GM20431 (cell line): ENCODE results near the gene PTEN.
"Not testable (repeated sequence)": the region's sequence is repeated elsewhere in the genome, so short reads cannot be mapped to it uniquely, and the experiment has no call there.

Source experiments
- in situ Hi-C: fragments of 300-500 bp; cut with MseI, MboI; formaldehyde crosslinking; loops from one replicate; pipeline ENCODE4 v1.15.0; 2020; ENCODE audit warnings: low sequenced_read_pairs; ENCODE audit not compliant: unreplicated experiment

Gene PTEN

DNA sequence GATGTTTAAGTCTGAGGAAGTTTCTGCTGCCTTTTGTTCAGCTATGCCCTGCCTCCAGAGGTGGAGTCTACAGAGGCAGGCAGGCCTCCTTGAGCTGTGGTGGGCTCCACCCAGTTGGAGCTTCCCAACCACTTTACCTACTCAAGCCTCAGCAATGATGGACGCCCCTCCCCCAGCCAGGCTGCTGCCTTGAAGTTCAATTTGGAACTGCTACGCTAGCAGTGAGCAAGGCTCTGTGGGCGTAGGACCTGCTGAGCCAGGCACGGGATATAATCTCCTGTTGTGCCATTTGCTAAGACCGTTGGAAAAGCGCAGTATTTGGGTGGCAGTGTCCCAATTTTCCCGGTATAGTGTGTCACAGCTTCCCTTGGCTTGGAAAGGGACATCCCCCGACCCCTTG lies 40.0 kb downstream of the PTEN start:
- in situ Hi-C loops = not testable (repeated sequence)

DNA sequence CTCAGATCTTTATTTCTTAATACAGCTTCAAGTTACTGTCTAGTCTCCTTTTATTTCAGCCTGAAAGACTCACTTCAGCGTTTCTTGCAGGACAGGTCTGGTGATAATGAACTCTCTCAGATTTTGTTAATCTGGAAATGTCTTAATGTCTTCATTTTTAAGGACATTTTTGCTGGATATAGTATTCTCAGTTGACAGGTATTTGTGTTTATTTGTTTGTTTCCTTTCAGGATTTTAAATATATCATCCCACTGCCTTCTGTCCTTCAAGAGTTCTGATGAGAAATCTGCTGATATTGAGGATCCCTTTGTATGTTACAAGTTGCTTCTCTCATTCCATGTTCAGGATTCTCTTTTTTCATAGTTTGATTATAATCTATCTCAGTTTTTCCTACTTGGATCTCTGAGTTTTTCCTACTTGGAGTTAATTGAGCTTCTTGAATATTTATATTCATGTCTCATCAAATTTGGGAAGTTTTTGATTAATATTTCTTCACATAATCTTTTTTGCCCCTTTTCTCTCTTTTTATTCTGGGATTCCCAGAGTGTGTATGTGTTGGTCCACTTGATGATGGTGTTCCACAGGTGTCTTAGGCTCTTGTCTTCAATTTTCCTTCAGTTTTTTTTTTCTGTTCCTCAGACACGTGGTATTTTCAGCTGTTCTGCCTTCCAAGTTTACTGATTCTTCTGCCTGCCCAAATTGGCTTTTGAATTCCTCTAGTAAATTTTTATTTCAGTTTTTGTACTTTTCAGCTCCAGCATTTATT lies 49.9 kb downstream of the PTEN start:
- in situ Hi-C loops = no loop called here

DNA sequence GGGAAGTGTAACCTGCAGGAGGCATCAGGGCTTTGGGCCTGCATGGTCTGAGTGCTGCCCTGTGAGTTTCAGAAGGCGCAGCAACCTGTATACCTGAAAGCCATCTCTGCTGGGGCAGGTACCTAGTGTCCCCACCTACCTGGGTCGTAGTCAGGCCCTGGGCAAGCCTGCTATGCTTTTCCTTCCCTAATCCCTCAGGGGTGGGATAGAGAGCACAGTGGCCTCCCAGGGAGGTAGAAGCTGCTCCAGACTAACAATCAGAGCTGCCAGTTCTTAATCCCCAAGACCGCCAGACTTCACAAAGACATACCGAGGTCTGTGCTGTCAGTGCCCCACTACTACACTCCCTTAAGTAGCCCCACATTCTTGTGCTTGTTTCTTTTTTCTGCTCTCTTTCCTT lies 52.0 kb downstream of the PTEN start:
- in situ Hi-C loops = no loop called here

DNA sequence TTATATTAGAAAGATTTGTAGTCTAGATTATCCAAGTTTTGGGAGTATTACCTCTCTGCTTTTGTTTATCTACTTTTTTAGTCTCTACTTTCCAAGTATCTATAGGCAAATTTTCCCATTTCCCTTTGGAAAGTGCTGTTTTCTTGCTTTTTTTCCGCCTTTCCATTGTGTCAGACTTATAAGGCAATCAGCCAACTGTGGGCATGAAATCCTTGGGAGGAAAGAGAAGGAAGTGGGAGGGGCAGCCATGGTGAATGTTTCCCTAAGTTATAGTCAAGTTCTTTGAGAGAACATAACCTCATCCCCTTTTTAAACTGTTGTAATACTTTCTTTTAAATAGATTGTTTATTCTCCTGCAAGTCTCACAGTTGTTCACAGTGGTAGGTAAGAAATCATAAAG lies 52.6 kb downstream of the PTEN start:
- in situ Hi-C loops = no loop called here

DNA sequence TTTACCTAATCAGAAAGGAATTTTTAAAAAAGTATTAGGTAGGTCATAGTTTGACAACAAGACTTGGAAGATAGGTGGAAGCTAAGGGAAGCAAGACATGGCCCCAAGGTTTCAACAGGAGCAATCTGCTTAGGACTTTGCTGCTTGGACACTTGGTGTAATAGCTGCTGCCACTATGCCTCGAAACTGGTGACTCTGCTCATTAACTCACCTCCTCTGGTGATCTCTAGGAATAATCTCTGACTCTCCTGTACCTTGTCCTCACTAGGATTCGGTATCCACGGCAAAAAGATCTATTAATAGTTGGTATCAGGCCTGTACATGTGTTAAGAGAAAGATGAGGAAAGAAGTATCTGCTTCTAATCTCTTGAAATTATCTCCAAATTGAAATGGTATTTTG lies 53.1 kb downstream of the PTEN start:
- in situ Hi-C loops = no loop called here

DNA sequence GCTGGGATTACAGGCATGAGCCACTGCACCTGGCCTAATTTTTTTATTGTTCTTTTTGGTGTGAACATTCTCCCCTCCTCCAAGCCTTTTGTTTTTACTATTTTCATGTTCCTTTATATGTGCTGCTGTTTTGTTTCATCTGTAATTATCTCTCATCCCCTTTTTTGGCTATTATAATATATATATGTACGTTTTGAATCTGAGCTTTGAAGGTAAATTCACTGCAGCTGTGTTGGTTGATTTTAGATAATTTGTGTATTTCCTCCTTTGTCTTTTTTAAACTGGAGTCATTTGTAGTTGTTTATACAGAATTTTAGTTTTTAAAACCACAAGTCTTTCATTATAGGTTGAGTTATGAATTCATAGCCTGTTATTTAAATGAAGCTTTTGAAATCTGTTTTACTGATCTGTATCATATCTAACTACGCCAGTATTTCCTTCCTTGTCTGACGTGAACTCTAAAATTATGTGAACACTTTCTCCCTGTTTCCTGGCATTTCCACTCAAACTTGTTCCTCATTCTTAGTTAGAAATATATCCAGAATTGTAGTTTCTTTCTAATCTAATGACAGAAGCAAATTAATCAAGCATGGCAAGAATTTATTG lies 54.9 kb downstream of the PTEN start:
- in situ Hi-C loops = no loop called here

DNA sequence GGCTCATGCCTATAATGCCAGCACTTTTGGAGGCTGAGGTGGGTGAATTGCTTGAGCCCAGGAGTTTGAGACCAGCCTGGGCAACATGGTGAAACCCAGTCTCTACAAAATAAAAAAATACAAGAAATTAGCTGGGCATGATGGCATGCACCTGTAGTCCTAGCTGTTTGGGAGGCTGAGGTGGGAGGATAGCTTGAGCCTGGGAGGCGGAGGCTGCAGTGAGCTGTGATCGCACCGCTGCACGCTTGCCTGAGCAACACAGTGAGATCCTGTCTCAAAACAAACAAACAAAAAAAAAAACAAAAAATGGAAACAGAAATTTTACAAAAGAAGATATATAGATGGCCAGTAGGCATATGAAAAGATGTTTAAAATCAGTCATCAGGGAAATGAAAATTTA lies 57.1 kb downstream of the PTEN start:
- in situ Hi-C loops = no loop called here

DNA sequence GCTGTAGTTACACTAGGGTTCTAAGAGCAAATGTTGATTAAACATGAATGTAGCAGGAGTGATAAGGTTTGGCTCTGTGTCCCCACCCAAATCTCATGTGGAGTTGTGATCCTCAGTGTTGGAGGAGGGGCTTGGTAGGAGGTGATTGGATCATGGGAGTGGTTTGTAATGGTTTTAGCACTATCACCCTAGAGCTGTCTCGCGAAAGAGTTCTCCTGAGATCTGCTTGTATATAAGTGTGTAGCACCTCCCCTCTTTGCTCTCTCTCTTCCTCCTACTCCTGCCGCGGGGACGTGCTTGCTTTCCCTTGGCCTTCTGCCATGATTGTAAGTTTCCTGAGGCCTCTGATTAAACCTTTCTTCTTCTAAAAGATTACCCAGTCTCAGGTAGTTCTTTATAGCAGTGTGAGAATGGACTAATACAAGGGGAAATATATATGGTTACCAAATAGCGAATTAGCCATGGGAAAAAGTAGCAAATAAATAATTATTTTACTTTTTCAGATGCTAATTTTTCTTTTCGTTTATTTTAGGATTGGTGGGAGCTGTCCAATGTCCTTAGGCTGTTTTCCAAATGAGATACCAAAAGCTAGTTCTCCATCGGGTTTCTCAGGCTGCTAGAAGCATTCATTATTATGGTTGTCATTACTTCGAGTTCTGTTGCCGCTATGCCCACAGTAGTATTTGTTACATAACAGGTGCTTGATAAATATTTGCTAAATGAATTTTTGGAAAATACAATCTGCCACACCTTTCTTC lies 58.7 kb downstream of the PTEN start:
- in situ Hi-C loops = no loop called here

DNA sequence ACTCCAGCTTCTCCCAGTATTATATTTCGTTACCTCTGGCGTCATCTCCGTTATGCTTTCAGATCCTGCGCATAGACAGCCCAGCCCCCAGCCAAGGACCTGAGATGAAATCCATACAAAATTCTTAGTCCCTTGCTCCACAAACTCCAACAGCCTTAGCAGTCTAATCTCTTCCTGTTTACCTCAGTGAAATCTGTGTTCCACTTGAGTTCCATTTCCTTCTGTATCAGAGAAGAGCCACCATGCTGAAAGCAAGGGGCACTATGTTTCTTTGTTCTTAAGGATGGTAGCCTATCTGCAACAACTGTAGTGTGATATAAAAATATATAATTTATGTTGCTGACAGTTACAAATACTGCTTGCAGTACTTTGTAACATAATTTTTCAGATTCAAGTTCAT lies 59.8 kb downstream of the PTEN start:
- in situ Hi-C loops = no loop called here

DNA sequence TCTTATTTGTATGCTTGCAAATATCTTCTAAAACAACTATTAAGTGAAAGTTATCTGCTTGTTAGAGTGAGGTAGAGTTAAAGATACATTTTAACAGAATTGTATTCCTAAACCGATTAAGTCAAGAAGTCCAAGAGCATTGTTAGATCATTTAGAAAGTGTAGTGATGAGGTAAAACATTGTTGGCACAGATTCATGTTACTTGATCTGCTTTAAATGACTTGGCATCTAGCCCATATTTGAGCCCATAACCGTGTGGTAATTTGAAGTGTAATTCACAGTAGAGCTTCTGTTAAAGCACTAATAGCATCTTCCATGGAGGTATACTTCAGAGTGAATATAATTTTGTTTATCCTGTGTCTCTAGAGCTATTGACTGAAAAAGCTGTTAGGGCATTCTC lies 62.1 kb downstream of the PTEN start:
- in situ Hi-C loops = no loop called here

DNA sequence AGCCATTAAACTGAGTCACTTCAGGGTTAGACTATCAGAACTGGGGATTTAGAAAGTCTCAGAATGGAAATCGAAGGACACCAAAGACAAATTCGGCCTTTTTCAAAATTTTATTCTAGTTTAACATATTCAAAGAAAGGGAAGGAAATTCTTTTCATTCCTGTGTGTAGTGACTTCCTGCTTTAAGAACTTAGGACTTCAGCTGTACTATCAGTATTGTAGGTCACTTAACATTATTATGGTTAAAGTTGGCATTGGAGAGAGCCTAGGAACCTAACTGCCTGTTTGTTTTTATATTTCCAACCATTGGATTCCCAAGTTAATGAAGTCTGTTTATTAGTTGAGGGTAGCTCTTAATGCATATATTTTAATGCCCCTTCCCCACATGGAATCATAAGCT lies 63.7 kb downstream of the PTEN start:
- in situ Hi-C loops = no loop called here

DNA sequence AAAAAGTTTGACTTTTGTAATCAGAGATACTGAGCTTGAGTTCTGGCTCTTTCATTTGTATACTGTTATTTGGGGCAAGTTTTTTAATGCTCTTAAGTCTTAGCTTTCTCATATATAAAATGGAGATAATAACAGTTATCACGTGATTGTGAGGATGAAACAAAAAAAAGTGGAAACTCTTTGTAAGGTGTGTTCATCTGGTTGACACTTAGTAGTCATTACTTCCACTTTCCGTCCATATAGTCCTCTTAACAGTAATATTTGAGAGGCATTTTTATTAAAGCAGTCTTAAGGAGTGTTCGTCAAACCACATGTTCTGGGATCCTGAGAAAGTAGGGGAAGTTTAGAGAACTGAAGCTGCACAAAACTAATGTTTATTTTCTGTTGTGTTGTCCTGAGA lies 65.6 kb downstream of the PTEN start:
- in situ Hi-C loops = no loop called here

DNA sequence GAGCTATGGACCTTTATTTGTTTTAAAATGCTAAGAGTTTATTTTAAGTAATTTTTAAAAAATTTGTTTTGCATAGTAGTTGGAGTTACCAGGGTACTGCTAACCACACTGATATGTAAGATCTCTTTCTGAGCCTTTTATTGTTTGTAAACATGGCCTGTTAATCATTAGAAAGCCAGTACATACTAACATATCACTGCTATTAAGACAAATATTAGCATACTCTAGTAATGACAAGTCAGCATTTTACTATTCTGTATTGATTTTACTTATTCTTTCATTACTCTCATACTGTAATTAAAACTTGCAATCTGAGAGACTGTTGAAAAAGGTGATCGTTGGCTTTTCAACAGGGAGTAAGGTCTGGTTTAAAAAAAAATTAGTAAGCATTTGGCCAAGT lies 66.7 kb downstream of the PTEN start:
- in situ Hi-C loops = no loop called here

DNA sequence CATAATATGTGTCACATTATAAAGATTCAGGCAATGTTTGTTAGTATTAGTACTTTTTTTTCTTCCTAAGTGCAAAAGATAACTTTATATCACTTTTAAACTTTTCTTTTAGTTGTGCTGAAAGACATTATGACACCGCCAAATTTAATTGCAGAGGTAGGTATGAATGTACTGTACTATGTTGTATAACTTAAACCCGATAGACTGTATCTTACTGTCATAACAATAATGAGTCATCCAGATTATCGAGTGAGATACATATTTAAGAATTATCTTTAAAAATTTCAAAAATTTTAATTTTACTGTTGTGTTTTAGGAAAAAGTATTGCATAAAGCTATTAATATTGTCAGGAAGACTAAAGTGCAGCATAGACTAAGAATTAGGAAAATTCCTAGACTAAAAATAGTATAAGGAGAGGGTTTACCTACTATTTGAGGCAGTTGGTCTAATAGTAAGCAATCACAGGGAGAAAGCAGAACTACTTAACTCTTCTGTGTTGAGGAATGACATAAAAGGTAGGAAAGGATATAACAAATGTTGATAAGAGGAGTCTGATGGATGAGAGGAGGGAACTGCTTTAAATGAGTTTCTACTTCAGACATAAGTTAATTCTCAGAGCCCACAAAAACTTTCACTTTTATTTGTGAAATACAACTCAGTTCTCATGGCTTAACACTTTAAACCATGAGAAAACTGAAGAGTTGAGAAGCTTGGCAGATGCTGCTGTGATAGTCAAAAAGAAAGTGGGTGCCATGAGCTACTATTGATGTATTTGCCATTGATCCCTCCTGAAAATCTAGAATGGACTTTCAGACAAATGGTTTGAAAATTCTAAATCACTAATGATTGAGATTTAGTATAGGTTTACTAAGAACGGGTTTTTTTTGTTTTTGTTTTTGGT lies 67.8 kb downstream of the PTEN start:
- in situ Hi-C loops = no loop called here

DNA sequence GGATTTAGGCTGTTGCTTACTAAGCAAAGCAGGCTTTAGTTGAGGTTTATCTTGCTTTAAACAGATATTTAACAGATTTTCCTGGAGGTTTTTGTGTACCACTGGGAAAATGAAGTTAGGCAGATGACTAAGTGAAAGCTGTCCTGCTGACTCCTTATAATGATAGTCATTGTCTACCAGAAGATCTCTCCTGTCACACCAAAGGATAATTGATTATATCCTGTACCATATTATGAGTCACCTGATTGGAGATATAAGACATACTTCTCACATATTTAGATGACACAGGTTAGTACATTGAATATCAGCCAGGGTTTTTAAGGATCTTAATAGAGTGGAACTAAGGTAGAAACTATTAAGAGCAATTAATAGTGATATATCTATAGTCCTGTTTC lies 68.4 kb downstream of the PTEN start:
- in situ Hi-C loops = no loop called here

DNA sequence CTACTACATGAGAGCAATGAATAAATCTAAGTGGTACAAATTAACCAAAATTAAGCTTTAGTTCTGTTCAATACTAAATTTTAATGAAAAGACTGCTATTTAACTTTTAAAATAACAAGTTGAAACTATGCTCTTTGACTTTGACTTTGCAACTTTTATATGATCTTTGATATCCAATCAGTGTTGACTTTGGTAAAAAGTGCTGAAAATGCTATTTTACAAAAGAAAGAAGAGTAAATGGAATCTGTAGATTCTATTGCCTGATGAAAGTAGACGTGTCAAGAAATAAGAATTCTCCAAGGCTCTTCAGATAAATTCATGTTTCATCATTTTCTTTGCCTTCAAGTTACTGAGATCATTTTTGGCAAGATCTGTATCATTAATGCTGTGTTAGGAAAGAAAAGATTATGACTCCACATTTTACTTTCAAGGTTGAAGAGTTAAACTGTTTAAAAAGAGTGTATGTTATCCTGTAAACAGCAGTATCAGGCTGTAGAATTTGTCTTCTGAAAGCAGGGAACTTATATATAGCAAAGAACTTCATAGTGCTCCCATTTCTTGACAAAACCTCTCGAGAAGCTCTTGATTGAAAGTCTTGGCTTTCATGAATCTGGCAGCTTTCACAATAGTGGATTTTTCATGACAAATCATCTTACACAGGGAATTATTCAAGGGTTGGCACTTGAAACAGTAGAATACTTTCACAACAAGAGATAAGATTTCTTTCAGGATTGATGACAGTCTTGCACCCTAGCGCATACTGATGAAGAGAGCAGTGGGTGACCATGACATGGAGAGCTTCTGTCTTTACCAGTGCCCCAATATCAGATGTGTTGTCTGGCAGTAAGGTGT lies 72.1 kb downstream of the PTEN start:
- in situ Hi-C loops = no loop called here

DNA sequence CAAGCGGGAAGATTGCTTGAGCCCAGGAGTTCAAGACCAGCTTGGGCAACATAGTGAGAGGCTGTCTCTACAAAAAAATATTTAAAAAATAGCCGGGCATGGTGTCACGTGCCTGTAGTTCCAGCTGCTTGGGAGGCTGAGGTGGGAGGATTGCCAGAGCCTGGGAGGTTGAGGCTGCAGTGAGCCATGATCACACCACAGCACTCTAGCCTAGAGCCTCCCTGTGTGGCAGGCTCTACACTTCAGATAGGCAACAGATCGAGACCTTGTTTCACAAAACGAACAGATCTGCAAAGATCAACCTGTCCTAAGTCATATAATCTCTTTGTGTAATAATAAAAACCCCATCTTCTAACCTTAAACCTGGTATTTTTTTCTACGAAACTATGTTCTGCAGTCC lies 76.8 kb downstream of the PTEN start:
- in situ Hi-C loops = no loop called here

DNA sequence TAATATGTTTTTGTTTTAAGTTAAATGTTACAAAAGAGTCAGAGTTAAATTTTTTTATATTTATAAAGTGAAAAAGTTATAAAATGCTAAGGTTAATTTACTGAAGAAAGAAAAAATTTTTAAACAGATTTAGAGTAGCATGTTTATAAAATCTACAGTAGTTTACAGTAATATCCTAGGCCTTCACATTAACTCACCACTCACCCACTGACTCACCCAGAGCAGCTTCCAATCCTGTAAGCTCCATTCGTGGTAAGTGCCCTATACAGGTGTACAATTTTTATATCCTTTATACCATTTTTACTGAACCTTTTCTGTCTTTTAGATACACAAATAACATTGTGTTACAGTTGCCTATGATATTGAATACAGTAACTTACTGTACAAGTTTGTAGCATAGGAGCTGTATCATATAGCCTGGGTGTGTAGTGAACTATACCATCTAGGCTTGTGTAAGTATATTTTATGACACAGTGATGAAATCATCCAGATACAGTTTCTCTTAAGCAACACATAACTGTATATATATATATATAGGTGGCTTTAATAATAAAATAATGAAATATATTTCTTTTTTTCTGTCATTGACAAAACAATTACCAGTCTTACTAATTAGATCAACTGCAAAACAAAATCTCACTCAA lies 79.6 kb downstream of the PTEN start:
- in situ Hi-C loops = no loop called here

DNA sequence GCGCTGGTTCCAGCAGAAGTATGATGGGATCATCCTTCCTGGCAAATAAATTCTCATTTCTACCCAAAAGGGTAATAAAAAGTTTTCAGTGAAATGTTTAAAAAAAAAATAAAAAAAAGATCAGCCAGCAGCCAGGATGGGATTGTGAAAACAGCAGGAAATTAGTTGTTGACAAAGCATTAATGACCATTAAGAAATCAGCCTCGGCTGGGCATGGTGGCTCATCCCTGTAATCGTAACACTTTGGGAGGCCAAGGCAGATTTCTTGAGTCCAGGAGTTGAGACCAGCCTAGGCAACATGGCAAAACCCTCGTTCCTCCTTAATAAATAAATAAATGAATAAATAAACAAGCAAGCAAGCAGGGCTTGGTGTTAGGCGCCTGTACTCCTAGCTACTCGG lies 82.6 kb downstream of the PTEN start:
- in situ Hi-C loops = no loop called here
